Glutamatergic neuron (in vitro differentiated cells): ENCODE results near the gene MSMO1. TPM values are rescaled to one million over a fixed set of nuclear protein-coding genes. Genes with fewer than 3 reads are reported as not detected.
A peak's percentile ranks its signal among the peaks of the same experiment; 100 is the strongest.

Experiments used
- DNase-seq: peaks from one replicate; pipeline ENCODE4 v3.0.0; 2022
- H3K27ac Mint-ChIP-seq: one replicate; pipeline ENCODE4 v1.8.0; 2020; ENCODE audit warnings: mild to moderate bottlenecking, mixed read lengths, inconsistent platforms; ENCODE audit not compliant: unreplicated experiment
- H3K27me3 Mint-ChIP-seq: one replicate; pipeline ENCODE4 v1.8.0; 2020; ENCODE audit warnings: mild to moderate bottlenecking, moderate library complexity, mixed read lengths, inconsistent platforms; ENCODE audit not compliant: unreplicated experiment
- H3K36me3 Mint-ChIP-seq: one replicate; pipeline ENCODE4 v1.8.0; 2020; ENCODE audit warnings: mild to moderate bottlenecking, mixed read lengths, inconsistent platforms; ENCODE audit not compliant: unreplicated experiment
- H3K4me1 Mint-ChIP-seq: one replicate; pipeline ENCODE4 v1.8.0; 2020; ENCODE audit warnings: mild to moderate bottlenecking, low read depth, mixed read lengths, inconsistent platforms; ENCODE audit not compliant: unreplicated experiment
- H3K4me3 Mint-ChIP-seq: one replicate; pipeline ENCODE4 v1.8.0; 2020; ENCODE audit warnings: mild to moderate bottlenecking, mixed read lengths, inconsistent platforms; ENCODE audit not compliant: unreplicated experiment
- H3K9me3 Mint-ChIP-seq: one replicate; pipeline ENCODE4 v1.8.0; 2020; ENCODE audit warnings: mild to moderate bottlenecking, moderate library complexity, mixed read lengths, inconsistent platforms; ENCODE audit not compliant: unreplicated experiment
- CTCF ChIP-seq: fragments of 200-600 bp; sonication (generic); IDR thresholded peaks from one replicate; pipeline ENCODE4 v1.5.0; 2021; ENCODE audit not compliant: partially characterized antibody, unreplicated experiment
- microRNA-seq: library from miRNA; unstranded; fragments of <30 nt; microRNA quantifications from one replicate; pipeline ENCODE4, GENCODE V29; 2020; ENCODE audit not compliant: unreplicated experiment
- total RNA-seq: library from RNA; stranded (reverse); fragmentation: NEBNext Ultra II Directional; extraction: Animal tissue kit (Norgen Biotek cat#: 25700); gene quantifications from one replicate; pipeline ENCODE4 v1.2.1, GENCODE V29; 2021; ENCODE audit not compliant: unreplicated experiment

Gene MSMO1
- total RNA-seq, 1 donor from 2014 or later: 180 TPM

- Mint-ChIP-seq H3K9me3 (peaks cover 7% of the 10 kb centered on the region), H3K4me3 (no peak overlapping the region), H3K36me3 (no peaks in the 10 kb centered on the region), H3K27ac (peak overlapping the region; percentile 96), H3K27me3 (no peaks in the 10 kb centered on the region), H3K4me1 (peaks cover 51% of the 10 kb centered on the region)
- no peak for DNase-seq
- TF ChIP-seq CTCF: no peak
Observed at GRCh38 chr4:165385126-165385525, 57.7 kb downstream of the MSMO1 start.

- no peak for TF ChIP-seq CTCF
- H3K4me3 Mint-ChIP-seq: no peak overlapping the region
Observed at GRCh38 chr4:165386328-165386727, 58.9 kb downstream of the MSMO1 start.

GRCh38 chr4:165388756-165389155 is 61.3 kb downstream of the MSMO1 start:
- H3K36me3 Mint-ChIP-seq: no peaks in the 10 kb centered on the region
- TF ChIP-seq CTCF: no peak
- no peak overlapping the region for H3K4me3 Mint-ChIP-seq
- H3K4me1 Mint-ChIP-seq: peaks cover 41% of the 10 kb centered on the region
- peaks cover 1% of the 10 kb centered on the region for H3K9me3 Mint-ChIP-seq
- H3K27ac Mint-ChIP-seq: peak overlapping the region; percentile 60
- no peak for DNase-seq
- H3K27me3 Mint-ChIP-seq: no peaks in the 10 kb centered on the region

More at GRCh38 chr4:165386328-165386727, 58.9 kb downstream of the MSMO1 start:
- H3K27me3 Mint-ChIP-seq: no peaks in the 10 kb centered on the region
- H3K4me1 Mint-ChIP-seq: peaks cover 56% of the 10 kb centered on the region
- no peaks in the 10 kb centered on the region for H3K36me3 Mint-ChIP-seq
- H3K9me3 Mint-ChIP-seq: peaks cover 4% of the 10 kb centered on the region
- DNase-seq: no peak
- H3K27ac Mint-ChIP-seq: no peak overlapping the region

Small RNA genes within 50 kb of the gene (microRNA-seq; reads per million reads assigned to microRNA genes)
- gene MIR578: 0.55 reads per million

Other genes with a start within 250 kb of the MSMO1 start
- 16.9 TPM for gene TMEM192, start 214.8 kb upstream of the MSMO1 start, total RNA-seq
- 19.7 TPM for gene KLHL2, start 120.1 kb upstream of the MSMO1 start, total RNA-seq
- 253 TPM for gene CPE, start 51.3 kb downstream of the MSMO1 start, total RNA-seq